Dendritic cell treated with granulocyte-macrophage colony-stimulating factor and Interleukin-4, amounts not matched to agents 40 ng/mL and 50 ng/mL, for 4 days (primary cell): ENCODE results near the gene GMEB2.

Experiments used
- H3K27ac Mint-ChIP-seq: one replicate; pipeline ENCODE4 v1.8.0; 2022; ENCODE audit warnings: mild to moderate bottlenecking, mixed read lengths
- H3K27me3 Mint-ChIP-seq: one replicate; pipeline ENCODE4 v1.8.0; 2022; ENCODE audit warnings: mild to moderate bottlenecking, mixed read lengths
- H3K36me3 Mint-ChIP-seq: one replicate; pipeline ENCODE4 v1.8.0; 2022; ENCODE audit warnings: low read depth, mixed read lengths
- H3K4me1 Mint-ChIP-seq: one replicate; pipeline ENCODE4 v1.8.0; 2022; ENCODE audit warnings: low read depth, mixed read lengths
- H3K4me3 Mint-ChIP-seq: one replicate; pipeline ENCODE4 v1.8.0; 2022; ENCODE audit warnings: mild to moderate bottlenecking, moderate library complexity, mixed read lengths
- H3K9me3 Mint-ChIP-seq: one replicate; pipeline ENCODE4 v1.8.0; 2022; ENCODE audit warnings: mixed read lengths
- intact Hi-C: fragments of 100-400 bp; cut with micrococcal nuclease; formaldehyde crosslinking; loops from one replicate; pipeline ENCODE4 v1.15.0; 2022

GMEB2 gene

GRCh38 chr20:63567386-63568169 is 59.3 kb downstream of the GMEB2 start:
- no peaks in the 10 kb centered on the region for H3K9me3 Mint-ChIP-seq
- peaks cover 66% of the 10 kb centered on the region for H3K27me3 Mint-ChIP-seq
- H3K4me3 Mint-ChIP-seq: peak overlapping the region; percentile 70
- H3K4me1 Mint-ChIP-seq: peaks cover 36% of the 10 kb centered on the region
- H3K27ac Mint-ChIP-seq: peak overlapping the region; percentile 89
- peaks cover 62% of the 10 kb centered on the region for H3K36me3 Mint-ChIP-seq
- intact Hi-C loops: loop anchor here (1.0 to 5.0 kb wide), 3 partner anchors 30 to 59 kb away; partner anchors contain the start of genes GMEB2 and PTK6

- Mint-ChIP-seq H3K27me3 (peaks cover 68% of the 10 kb centered on the region), H3K36me3 (peaks cover 68% of the 10 kb centered on the region), H3K27ac (peak overlapping the region; percentile 89), H3K4me1 (peaks cover 36% of the 10 kb centered on the region), H3K9me3 (no peaks in the 10 kb centered on the region), H3K4me3 (peak overlapping the region; percentile 7)
- intact Hi-C loops: loop anchor here (1.0 to 5.0 kb wide), 3 partner anchors 30 to 60 kb away; partner anchors contain the start of genes GMEB2 and PTK6
Measured at GRCh38 chr20:63567136-63567385, 59.8 kb downstream of the GMEB2 start.

GRCh38 chr20:63566395-63567135 is 60.3 kb downstream of the GMEB2 start:
- Mint-ChIP-seq H3K4me3 (peak overlapping the region; percentile 7), H3K9me3 (no peaks in the 10 kb centered on the region), H3K4me1 (peaks cover 36% of the 10 kb centered on the region), H3K27me3 (peaks cover 69% of the 10 kb centered on the region), H3K36me3 (peaks cover 72% of the 10 kb centered on the region), H3K27ac (peak overlapping the region; percentile 89)
- intact Hi-C loops: loop anchor here (1.0 to 5.0 kb wide), 3 partner anchors 29 to 60 kb away; partner anchors contain the start of genes GMEB2 and PTK6

GRCh38 chr20:63565699-63566335 is 61.1 kb downstream of the GMEB2 start:
- Mint-ChIP-seq H3K36me3 (peaks cover 80% of the 10 kb centered on the region), H3K27ac (no peak overlapping the region), H3K9me3 (no peaks in the 10 kb centered on the region), H3K4me1 (peaks cover 36% of the 10 kb centered on the region), H3K27me3 (peaks cover 76% of the 10 kb centered on the region), H3K4me3 (no peak overlapping the region)
- intact Hi-C loops: loop anchor here (2.0 to 5.0 kb wide), 2 partner anchors 46 to 61 kb away; partner anchors contain the start of gene GMEB2

GRCh38 chr20:63565021-63565698 is 61.7 kb downstream of the GMEB2 start:
- H3K27ac Mint-ChIP-seq: no peak overlapping the region
- H3K27me3 Mint-ChIP-seq: peaks cover 74% of the 10 kb centered on the region
- intact Hi-C loops: loop anchor here (5.0 kb wide), 1 partner anchor 47 kb away; no protein-coding TSS in a partner anchor
- H3K9me3 Mint-ChIP-seq: no peaks in the 10 kb centered on the region
- peaks cover 84% of the 10 kb centered on the region for H3K36me3 Mint-ChIP-seq
- no peak overlapping the region for H3K4me3 Mint-ChIP-seq
- peaks cover 34% of the 10 kb centered on the region for H3K4me1 Mint-ChIP-seq

GRCh38 chr20:63564036-63564810 is 62.7 kb downstream of the GMEB2 start:
- Mint-ChIP-seq H3K4me1 (peaks cover 26% of the 10 kb centered on the region), H3K27me3 (peaks cover 65% of the 10 kb centered on the region), H3K36me3 (peaks cover 84% of the 10 kb centered on the region), H3K9me3 (no peaks in the 10 kb centered on the region), H3K4me3 (no peak overlapping the region), H3K27ac (no peak overlapping the region)
- intact Hi-C loops: no loop called here

GRCh38 chr20:63563225-63563935 is 63.5 kb downstream of the GMEB2 start:
- H3K4me3 Mint-ChIP-seq: no peak overlapping the region
- intact Hi-C loops: no loop called here
- H3K4me1 Mint-ChIP-seq: peaks cover 21% of the 10 kb centered on the region
- H3K27me3 Mint-ChIP-seq: peaks cover 68% of the 10 kb centered on the region
- no peaks in the 10 kb centered on the region for H3K9me3 Mint-ChIP-seq
- H3K36me3 Mint-ChIP-seq: peaks cover 88% of the 10 kb centered on the region
- no peak overlapping the region for H3K27ac Mint-ChIP-seq

- Mint-ChIP-seq H3K4me3 (no peak overlapping the region), H3K9me3 (no peaks in the 10 kb centered on the region), H3K27me3 (peaks cover 71% of the 10 kb centered on the region), H3K36me3 (peaks cover 88% of the 10 kb centered on the region), H3K27ac (no peak overlapping the region), H3K4me1 (peaks cover 14% of the 10 kb centered on the region)
- intact Hi-C loops: no loop called here
Measured at GRCh38 chr20:63562461-63563224, 64.3 kb downstream of the GMEB2 start.

GRCh38 chr20:63561624-63562396 is 65.1 kb downstream of the GMEB2 start:
- Mint-ChIP-seq H3K27me3 (peaks cover 74% of the 10 kb centered on the region), H3K36me3 (peaks cover 87% of the 10 kb centered on the region), H3K9me3 (no peaks in the 10 kb centered on the region), H3K27ac (no peak overlapping the region), H3K4me3 (no peak overlapping the region), H3K4me1 (peaks cover 6% of the 10 kb centered on the region)
- intact Hi-C loops: no loop called here

GRCh38 chr20:63560856-63561609 is 65.9 kb downstream of the GMEB2 start:
- intact Hi-C loops: no loop called here
- Mint-ChIP-seq H3K9me3 (no peaks in the 10 kb centered on the region), H3K27me3 (peaks cover 81% of the 10 kb centered on the region), H3K4me3 (no peak overlapping the region), H3K36me3 (peaks cover 84% of the 10 kb centered on the region), H3K27ac (no peak overlapping the region), H3K4me1 (peaks cover 5% of the 10 kb centered on the region)

- H3K4me1 Mint-ChIP-seq: peaks cover 5% of the 10 kb centered on the region
- intact Hi-C loops: no loop called here
- H3K9me3 Mint-ChIP-seq: no peaks in the 10 kb centered on the region
- H3K4me3 Mint-ChIP-seq: no peak overlapping the region
- H3K27ac Mint-ChIP-seq: no peak overlapping the region
- H3K27me3 Mint-ChIP-seq: peaks cover 81% of the 10 kb centered on the region
- H3K36me3 Mint-ChIP-seq: peaks cover 77% of the 10 kb centered on the region
Measured at GRCh38 chr20:63560333-63560805, 66.5 kb downstream of the GMEB2 start.
